Measurements from ENCODE around the gene FBH1.
"Not testable (repeated sequence)": the region's sequence is repeated elsewhere in the genome, so short reads cannot be mapped to it uniquely, and the experiment has no call there.

Gene FBH1

DNA sequence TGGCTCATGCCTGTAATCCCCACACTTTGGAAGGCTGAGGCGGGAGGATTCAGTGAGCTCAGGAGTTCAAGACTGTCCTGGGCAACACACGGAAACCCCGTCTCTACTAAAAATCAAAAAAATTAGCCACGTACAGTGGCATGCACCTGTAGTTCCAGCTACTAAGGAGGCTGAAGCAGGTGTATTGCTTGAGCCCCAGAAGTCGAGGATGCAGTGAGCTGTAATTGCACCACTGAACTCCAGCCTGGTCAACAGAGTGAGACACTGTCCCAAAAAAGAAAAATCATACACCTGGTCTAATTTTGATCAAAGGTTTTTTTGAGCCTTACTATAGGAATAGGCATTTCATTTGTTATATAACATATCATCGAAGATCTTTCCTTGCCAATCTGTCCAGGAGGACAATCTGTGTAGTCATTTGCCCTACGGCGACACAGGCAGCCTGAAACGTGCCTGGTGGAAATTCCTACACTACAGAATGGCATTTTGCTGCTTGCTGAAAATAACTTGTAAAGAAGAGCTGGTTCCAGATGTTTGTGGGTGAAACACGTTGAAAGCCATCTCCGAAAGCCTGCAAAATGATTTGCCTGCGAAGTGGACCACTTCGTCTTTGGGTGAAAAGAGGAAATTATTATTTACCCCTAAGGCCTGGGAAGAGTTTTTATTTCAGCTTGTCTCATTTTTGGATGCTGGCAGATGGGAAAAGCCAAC, 45.5 kb upstream of the FBH1 start:
- no peaks in the 10 kb centered on the region for H3K36me3 ChIP-seq
- H3K9me3 ChIP-seq: no peaks in the 10 kb centered on the region
- peaks cover 11% of the 10 kb centered on the region for H3K27me3 ChIP-seq
- H3K4me3 ChIP-seq (ENCODE audit: low read depth in 1 of 2, low read length in 1 of 2): no peak overlapping the region
- TF ChIP-seq, protein P1, sequence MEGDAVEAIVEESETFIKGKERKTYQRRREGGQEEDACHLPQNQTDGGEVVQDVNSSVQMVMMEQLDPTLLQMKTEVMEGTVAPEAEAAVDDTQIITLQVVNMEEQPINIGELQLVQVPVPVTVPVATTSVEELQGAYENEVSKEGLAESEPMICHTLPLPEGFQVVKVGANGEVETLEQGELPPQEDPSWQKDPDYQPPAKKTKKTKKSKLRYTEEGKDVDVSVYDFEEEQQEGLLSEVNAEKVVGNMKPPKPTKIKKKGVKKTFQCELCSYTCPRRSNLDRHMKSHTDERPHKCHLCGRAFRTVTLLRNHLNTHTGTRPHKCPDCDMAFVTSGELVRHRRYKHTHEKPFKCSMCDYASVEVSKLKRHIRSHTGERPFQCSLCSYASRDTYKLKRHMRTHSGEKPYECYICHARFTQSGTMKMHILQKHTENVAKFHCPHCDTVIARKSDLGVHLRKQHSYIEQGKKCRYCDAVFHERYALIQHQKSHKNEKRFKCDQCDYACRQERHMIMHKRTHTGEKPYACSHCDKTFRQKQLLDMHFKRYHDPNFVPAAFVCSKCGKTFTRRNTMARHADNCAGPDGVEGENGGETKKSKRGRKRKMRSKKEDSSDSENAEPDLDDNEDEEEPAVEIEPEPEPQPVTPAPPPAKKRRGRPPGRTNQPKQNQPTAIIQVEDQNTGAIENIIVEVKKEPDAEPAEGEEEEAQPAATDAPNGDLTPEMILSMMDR (IDR thresholded peaks at IDR 0.05): no peak
- H3K4me1 ChIP-seq (ENCODE audit: control insufficient read depth in 1 of 2, insufficient read depth in 1 of 2, low read depth in 1 of 2, low read length in 1 of 2): no peaks in the 10 kb centered on the region
- H3K27ac ChIP-seq: no peak overlapping the region

GRCh38 chr10:5846667-5847066, 43.4 kb upstream of the FBH1 start:
- not testable (repeated sequence) for H3K4me3 ChIP-seq (ENCODE audit: low read depth in 1 of 2, low read length in 1 of 2); H3K36me3 ChIP-seq; H3K4me1 ChIP-seq (ENCODE audit: control insufficient read depth in 1 of 2, insufficient read depth in 1 of 2, low read depth in 1 of 2, low read length in 1 of 2); H3K9me3 ChIP-seq; H3K27me3 ChIP-seq; H3K27ac ChIP-seq

GRCh38 chr10:5854131-5854475, 35.9 kb upstream of the FBH1 start:
- Histone ChIP-seq H3K9me3 (no peaks in the 10 kb centered on the region), H3K27me3 (no peaks in the 10 kb centered on the region), H3K4me1 (ENCODE audit: control insufficient read depth in 1 of 2, insufficient read depth in 1 of 2, low read depth in 1 of 2, low read length in 1 of 2) (peaks cover 0 to 6% of the 10 kb centered on the region in 2 experiments), H3K27ac (no peak overlapping the region), H3K4me3 (ENCODE audit: low read depth in 1 of 2, low read length in 1 of 2) (no peak overlapping the region), H3K36me3 (no peaks in the 10 kb centered on the region)
- TF ChIP-seq, protein P1 (IDR thresholded peaks at IDR 0.05): no peak

- Histone ChIP-seq H3K27me3 (no peaks in the 10 kb centered on the region), H3K4me1 (ENCODE audit: control insufficient read depth in 1 of 2, insufficient read depth in 1 of 2, low read depth in 1 of 2, low read length in 1 of 2) (peaks cover 0 to 6% of the 10 kb centered on the region in 2 experiments), H3K9me3 (no peaks in the 10 kb centered on the region), H3K4me3 (ENCODE audit: low read depth in 1 of 2, low read length in 1 of 2) (no peak overlapping the region), H3K36me3 (no peaks in the 10 kb centered on the region), H3K27ac (no peak overlapping the region)
- TF ChIP-seq, protein P1 (IDR thresholded peaks at IDR 0.05): no peak
Observed at GRCh38 chr10:5855979-5856700, 33.9 kb upstream of the FBH1 start.

GRCh38 chr10:5856701-5857004, 33.4 kb upstream of the FBH1 start:
- TF ChIP-seq, protein P1 (IDR thresholded peaks at IDR 0.05): no peak
- Histone ChIP-seq H3K27ac (no peak overlapping the region), H3K4me3 (ENCODE audit: low read depth in 1 of 2, low read length in 1 of 2) (no peak overlapping the region), H3K4me1 (ENCODE audit: control insufficient read depth in 1 of 2, insufficient read depth in 1 of 2, low read depth in 1 of 2, low read length in 1 of 2) (peaks cover 0 to 6% of the 10 kb centered on the region in 2 experiments), H3K9me3 (no peaks in the 10 kb centered on the region), H3K27me3 (no peaks in the 10 kb centered on the region), H3K36me3 (no peaks in the 10 kb centered on the region)

DNA sequence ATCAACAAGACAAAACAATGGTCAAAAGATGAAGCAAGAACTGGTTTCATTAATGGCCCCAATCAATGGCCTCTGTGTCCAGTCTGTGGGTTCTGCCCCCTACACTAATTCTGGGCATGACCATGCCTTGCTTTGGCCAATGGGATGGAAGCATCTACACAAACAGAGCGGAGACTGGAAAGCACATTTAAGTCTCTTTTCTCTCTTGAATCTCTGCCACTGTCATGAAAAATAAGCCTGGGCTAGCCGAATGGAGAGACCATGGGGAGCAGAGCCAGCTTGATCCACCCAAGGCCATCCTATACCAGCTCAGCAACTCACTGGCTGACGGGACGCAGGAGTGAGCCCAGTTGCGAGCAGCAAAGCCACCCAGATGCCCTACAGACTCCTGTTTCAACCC, 31.2 kb upstream of the FBH1 start:
- H3K27me3 ChIP-seq: no peaks in the 10 kb centered on the region
- H3K4me1 ChIP-seq (ENCODE audit: control insufficient read depth in 1 of 2, insufficient read depth in 1 of 2, low read depth in 1 of 2, low read length in 1 of 2): no peaks in the 10 kb centered on the region
- H3K36me3 ChIP-seq: no peaks in the 10 kb centered on the region
- TF ChIP-seq, protein P1 (IDR thresholded peaks at IDR 0.05): no peak
- no peak overlapping the region for H3K4me3 ChIP-seq (ENCODE audit: low read depth in 1 of 2, low read length in 1 of 2)
- no peaks in the 10 kb centered on the region for H3K9me3 ChIP-seq
- H3K27ac ChIP-seq: no peak overlapping the region
